MCF 10A (cell line): ENCODE results near the gene MAGOH. TPM values are rescaled to one million over a fixed set of nuclear protein-coding genes. Genes with fewer than 3 reads are reported as not detected.

Source experiments
- BruUV-seq: library from RNA; stranded (reverse); fragments of 400-500 nt; replicated peaks from 2 replicates; lab custom pipeline; 2021; lab: Mats Ljungman, UMichigan
- CTCF ChIA-PET: fragments of 300-600 bp; sonication (Branson Sonifier 250); formaldehyde crosslinking; extraction: SDS; loops from one replicate; lab custom pipeline; 2021; ENCODE audit warnings: antibody characterized with exemption, inconsistent platforms; lab: Yijun Ruan, JAX
- POLR2A ChIA-PET: fragments of 300-600, 350-650 bp; sonication (Branson Sonifier 250); formaldehyde crosslinking; extraction: SDS; loops from one replicate; lab custom pipeline; 2020; ENCODE audit warnings: antibody characterized with exemption, inconsistent platforms; lab: Yijun Ruan, JAX
- DNase-seq: peaks from one replicate; pipeline ENCODE4 v3.0.0-alpha.2; 2018; ENCODE audit not compliant: unreplicated experiment
- H3K27ac Mint-ChIP-seq: one replicate; pipeline ENCODE4 v1.8.0; 2022; ENCODE audit warnings: mild to moderate bottlenecking, low read depth, mixed read lengths; ENCODE audit not compliant: unreplicated experiment
- H3K27me3 Mint-ChIP-seq: one replicate; pipeline ENCODE4 v1.8.0; 2022; ENCODE audit warnings: mixed read lengths; ENCODE audit not compliant: insufficient read depth, unreplicated experiment
- H3K36me3 Mint-ChIP-seq: one replicate; pipeline ENCODE4 v1.8.0; 2022; ENCODE audit warnings: mild to moderate bottlenecking, moderate library complexity, mixed read lengths; ENCODE audit not compliant: insufficient read depth, unreplicated experiment
- H3K4me1 Mint-ChIP-seq: one replicate; pipeline ENCODE4 v1.8.0; 2022; ENCODE audit warnings: mixed read lengths; ENCODE audit not compliant: insufficient read depth, unreplicated experiment
- H3K4me3 Mint-ChIP-seq: one replicate; pipeline ENCODE4 v1.8.0; 2022; ENCODE audit warnings: mild to moderate bottlenecking, moderate library complexity, mixed read lengths; ENCODE audit not compliant: unreplicated experiment
- H3K9me3 Mint-ChIP-seq: one replicate; pipeline ENCODE4 v1.8.0; 2022; ENCODE audit warnings: mixed read lengths; ENCODE audit not compliant: unreplicated experiment
- CTCF ChIP-seq: fragments of 200-600 bp; IDR thresholded peaks from one replicate; pipeline ENCODE4 v1.8.0; 2022; ENCODE audit warnings: antibody characterized with exemption, mild to moderate bottlenecking; ENCODE audit not compliant: unreplicated experiment
- intact Hi-C: fragments of 100-400 bp; cut with micrococcal nuclease; formaldehyde crosslinking; loops from 2 replicates; pipeline ENCODE4 v1.14.1; 2022
- total RNA-seq: library from RNA; stranded (reverse); gene quantifications from 2 replicates; pipeline ENCODE4 v1.2.3, GENCODE V29; 2022

MAGOH gene
- total RNA-seq, 1 experiment from 2014 or later, result 68.2 TPM

DNA sequence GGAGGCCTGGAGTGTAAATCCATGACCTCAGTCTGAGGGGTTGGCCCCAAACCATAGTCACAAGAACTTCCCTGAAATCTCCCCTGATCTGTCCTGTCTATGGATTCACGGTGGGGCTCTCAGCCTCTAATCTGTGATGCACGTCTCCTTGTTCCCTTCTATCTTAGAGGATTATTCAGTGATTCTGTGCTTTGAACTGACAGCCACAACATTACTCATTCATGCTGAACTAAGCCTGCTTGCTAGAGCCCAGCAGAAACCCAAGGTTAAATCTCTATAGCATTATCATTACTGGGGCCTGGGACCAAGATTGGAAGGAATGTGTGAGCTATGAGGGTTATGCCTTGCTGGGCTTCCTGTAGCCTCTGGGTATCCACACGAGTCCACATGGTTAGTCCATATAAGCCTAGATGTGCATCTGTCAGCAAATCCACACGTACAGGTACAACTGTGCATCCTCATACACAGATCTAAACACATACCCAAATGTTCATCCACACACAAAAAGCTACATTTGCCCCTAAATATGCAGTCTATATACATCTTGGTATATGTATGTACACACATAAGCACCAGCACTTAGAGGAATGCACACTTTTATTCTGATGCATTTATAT is 22.4 kb upstream of the MAGOH start:
- ChIA-PET CTCF (interaction anchor here (0.7 to 1.7 kb wide), 3 partner anchors 133 to 504 kb away, joined by 3 to 7 read pairs (median 3); no protein-coding TSS in a partner anchor), POLR2A (no interaction called here)
- BruUV-seq, result no TSS peak
- Mint-ChIP-seq H3K27ac (no peak overlapping the region), H3K36me3 (peaks cover 22% of the 10 kb centered on the region), H3K9me3 (no peaks in the 10 kb centered on the region), H3K4me3 (no peak overlapping the region), H3K27me3 (no peaks in the 10 kb centered on the region), H3K4me1 (no peaks in the 10 kb centered on the region)
- no peak for DNase-seq
- no peak for TF ChIP-seq CTCF
- intact Hi-C loops, result no loop called here

- POLR2A ChIA-PET, result no interaction called here
- no peak for TF ChIP-seq CTCF
- H3K36me3 Mint-ChIP-seq, result peaks cover 15% of the 10 kb centered on the region
- no peaks in the 10 kb centered on the region for H3K27me3 Mint-ChIP-seq
- H3K9me3 Mint-ChIP-seq, result no peaks in the 10 kb centered on the region
- no peak overlapping the region for H3K4me3 Mint-ChIP-seq
- H3K27ac Mint-ChIP-seq, result no peak overlapping the region
- no peak for DNase-seq
- intact Hi-C loops, result no loop called here
- BruUV-seq, result no TSS peak
- CTCF ChIA-PET, result interaction anchor here (0.5 to 1.1 kb wide), 4 partner anchors 18 to 189 kb away, joined by 3 to 4 read pairs (median 3); no protein-coding TSS in a partner anchor
- H3K4me1 Mint-ChIP-seq, result no peaks in the 10 kb centered on the region
Measured at GRCh38 chr1:53259932-53260331, 21.6 kb upstream of the MAGOH start.

- Mint-ChIP-seq H3K27me3 (no peaks in the 10 kb centered on the region), H3K4me1 (no peaks in the 10 kb centered on the region), H3K9me3 (no peaks in the 10 kb centered on the region), H3K4me3 (no peak overlapping the region), H3K27ac (no peak overlapping the region), H3K36me3 (peaks cover 15% of the 10 kb centered on the region)
- intact Hi-C loops, result no loop called here
- DNase-seq, result no peak
- ChIA-PET POLR2A (no interaction called here), CTCF (interaction anchor here (0.6 to 1.2 kb wide), 2 partner anchors 8 to 137 kb away, joined by 3 to 4 read pairs; no protein-coding TSS in a partner anchor)
- TF ChIP-seq CTCF, result no peak
- no TSS peak for BruUV-seq
Measured at GRCh38 chr1:53258216-53258615, 19.9 kb upstream of the MAGOH start.

DNA sequence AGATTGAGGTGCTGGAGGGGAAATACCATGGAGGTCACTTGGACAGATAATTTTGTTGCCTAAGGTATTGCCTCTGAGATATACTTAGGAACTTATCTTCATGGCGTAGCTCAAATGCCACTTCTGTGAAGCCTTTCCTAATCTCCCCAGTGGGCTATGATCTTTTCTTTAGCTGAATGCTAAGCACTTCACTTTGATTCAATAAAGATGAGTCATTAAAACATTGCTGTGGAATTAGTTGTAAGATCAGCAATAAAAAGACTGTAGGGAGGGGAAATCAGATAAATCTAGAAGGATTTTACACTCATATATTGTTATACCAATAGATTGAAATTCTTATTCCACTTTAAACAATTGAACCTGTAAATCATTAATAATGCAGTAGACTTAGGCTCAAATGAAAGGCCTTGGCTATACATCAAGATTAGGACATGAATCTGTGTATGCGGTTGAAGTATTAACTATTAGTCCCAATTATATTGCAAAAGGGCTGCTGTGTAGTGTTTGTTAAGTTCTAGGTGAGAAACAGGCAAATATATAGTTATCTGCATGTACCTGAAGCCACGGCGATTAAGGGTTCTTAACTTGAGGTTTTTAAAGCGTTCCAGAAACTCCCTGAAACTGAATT is 19.2 kb upstream of the MAGOH start:
- ChIA-PET POLR2A (no interaction called here), CTCF (interaction anchor here (0.6 to 1.6 kb wide), 4 partner anchors 8 to 138 kb away, joined by 3 to 6 read pairs (median 4); no protein-coding TSS in a partner anchor)
- Mint-ChIP-seq H3K27me3 (no peaks in the 10 kb centered on the region), H3K36me3 (peaks cover 15% of the 10 kb centered on the region), H3K4me3 (no peak overlapping the region), H3K9me3 (no peaks in the 10 kb centered on the region), H3K4me1 (no peaks in the 10 kb centered on the region), H3K27ac (no peak overlapping the region)
- DNase-seq, result no peak
- intact Hi-C loops, result no loop called here
- TF ChIP-seq CTCF, result no peak
- no TSS peak for BruUV-seq
